HCT116 (cell line): ENCODE results near the gene RNF220.

Experiments
- CEBPB ChIP-seq: IDR thresholded peaks from 2 replicates; pipeline ENCODE4 v1.6.1; 2012; ENCODE audit warnings: low read depth
- CTCF ChIP-seq, 3 experiments: fragments of 200-600 bp in 1 of 3; sonication (generic) in 1 of 3; IDR thresholded peaks in 2 of 3; conservative IDR thresholded peaks in 1 of 3; 2 replicates each; pipeline ENCODE4 v1.5.1; 2012 to 2017; ENCODE audit warnings: low read depth in 2 of 3, low read length in 2 of 3, antibody characterized with exemption in 1 of 3, borderline replicate concordance in 1 of 3, control low read depth in 1 of 3, mild to moderate bottlenecking in 1 of 3, mixed read lengths in 1 of 3, mixed run types in 1 of 3, moderate library complexity in 1 of 3; ENCODE audit not compliant: insufficient read depth in 1 of 3
- EZH2 ChIP-seq: fragments of 200-600 bp; sonication (generic); IDR thresholded peaks from 2 replicates; pipeline ENCODE4 v1.6.1; 2017; ENCODE audit warnings: antibody characterized with exemption, mixed run types
- EZH2phosphoT487 ChIP-seq: fragments of 200-600 bp; IDR thresholded peaks from 2 replicates; pipeline ENCODE4 v1.6.1; 2018; ENCODE audit warnings: antibody characterized with exemption, borderline replicate concordance
- FOSL1 ChIP-seq: IDR thresholded peaks from 2 replicates; pipeline ENCODE4 v1.6.1; 2012; ENCODE audit warnings: low read depth
- POLR2A ChIP-seq: IDR thresholded peaks from 2 replicates; pipeline ENCODE4 v1.7.0; 2011; ENCODE audit warnings: borderline replicate concordance; ENCODE audit not compliant: insufficient read depth, insufficient read length; ENCODE audit errors: extremely low read depth
- POLR2AphosphoS5 ChIP-seq: IDR thresholded peaks from 2 replicates; pipeline ENCODE4 v1.6.1; 2011; ENCODE audit warnings: mild to moderate bottlenecking, low read depth, low read length, moderate library complexity
- RAD21 ChIP-seq: IDR thresholded peaks from 2 replicates; pipeline ENCODE4 v1.6.1; 2012; ENCODE audit warnings: low read depth, mild to moderate bottlenecking
- SIN3A ChIP-seq: IDR thresholded peaks from 2 replicates; pipeline ENCODE4 v1.6.1; 2012; ENCODE audit warnings: low read depth
- SP1 ChIP-seq: IDR thresholded peaks from 2 replicates; pipeline ENCODE4 v1.6.1; 2012; ENCODE audit warnings: low read depth
- ZNF274 ChIP-seq: fragments of 200-500 bp; sonication (Bioruptor generic); IDR thresholded peaks from 2 replicates; pipeline ENCODE4 v1.6.1; 2014; ENCODE audit warnings: mild to moderate bottlenecking, low read depth, low read length, inconsistent platforms
- TF ChIP-seq, protein P1 (sequence below): IDR thresholded peaks from 2 replicates; pipeline ENCODE4 v1.6.1; 2011; ENCODE audit warnings: mild to moderate bottlenecking, low read length, moderate library complexity; ENCODE audit not compliant: insufficient replicate concordance; ENCODE audit errors: extremely low read depth
- TF ChIP-seq, protein P2 (sequence below): IDR thresholded peaks from 2 replicates; pipeline ENCODE4 v1.6.1; 2012
- TF ChIP-seq, protein P3 (sequence below): IDR thresholded peaks from 2 replicates; pipeline ENCODE4 v1.6.1; 2012

- TF ChIP-seq CTCF (IDR thresholded peaks at IDR 0.05 in 2 of 3, conservative IDR thresholded peaks at IDR 0.05 in 1 of 3; ENCODE audit: borderline replicate concordance in 1 of 3, insufficient read depth in 1 of 3, low read depth in 2 of 3, low read length in 2 of 3) (no peak), CEBPB (no peak), SP1 (no peak), POLR2A (no peak), RAD21 (no peak), POLR2AphosphoS5 (no peak), EZH2 (no peak), ZNF274 (no peak), SIN3A (no peak), EZH2phosphoT487 (no peak), FOSL1 (no peak)
- TF ChIP-seq, protein P1, sequence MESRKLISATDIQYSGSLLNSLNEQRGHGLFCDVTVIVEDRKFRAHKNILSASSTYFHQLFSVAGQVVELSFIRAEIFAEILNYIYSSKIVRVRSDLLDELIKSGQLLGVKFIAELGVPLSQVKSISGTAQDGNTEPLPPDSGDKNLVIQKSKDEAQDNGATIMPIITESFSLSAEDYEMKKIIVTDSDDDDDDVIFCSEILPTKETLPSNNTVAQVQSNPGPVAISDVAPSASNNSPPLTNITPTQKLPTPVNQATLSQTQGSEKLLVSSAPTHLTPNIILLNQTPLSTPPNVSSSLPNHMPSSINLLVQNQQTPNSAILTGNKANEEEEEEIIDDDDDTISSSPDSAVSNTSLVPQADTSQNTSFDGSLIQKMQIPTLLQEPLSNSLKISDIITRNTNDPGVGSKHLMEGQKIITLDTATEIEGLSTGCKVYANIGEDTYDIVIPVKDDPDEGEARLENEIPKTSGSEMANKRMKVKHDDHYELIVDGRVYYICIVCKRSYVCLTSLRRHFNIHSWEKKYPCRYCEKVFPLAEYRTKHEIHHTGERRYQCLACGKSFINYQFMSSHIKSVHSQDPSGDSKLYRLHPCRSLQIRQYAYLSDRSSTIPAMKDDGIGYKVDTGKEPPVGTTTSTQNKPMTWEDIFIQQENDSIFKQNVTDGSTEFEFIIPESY, result no peak
- TF ChIP-seq, protein P2, sequence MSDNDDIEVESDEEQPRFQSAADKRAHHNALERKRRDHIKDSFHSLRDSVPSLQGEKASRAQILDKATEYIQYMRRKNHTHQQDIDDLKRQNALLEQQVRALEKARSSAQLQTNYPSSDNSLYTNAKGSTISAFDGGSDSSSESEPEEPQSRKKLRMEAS, result no peak
- TF ChIP-seq, protein P3, sequence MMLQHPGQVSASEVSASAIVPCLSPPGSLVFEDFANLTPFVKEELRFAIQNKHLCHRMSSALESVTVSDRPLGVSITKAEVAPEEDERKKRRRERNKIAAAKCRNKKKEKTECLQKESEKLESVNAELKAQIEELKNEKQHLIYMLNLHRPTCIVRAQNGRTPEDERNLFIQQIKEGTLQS, result no peak
Measured at GRCh38 chr1:44587796-44588460, 182.9 kb downstream of the RNF220 start.
